ENCODE measurements around the gene PP2D1. TPM values are rescaled to one million over a fixed set of nuclear protein-coding genes. Genes with fewer than 3 reads are reported as not detected.
A peak's percentile ranks its signal among the peaks of the same experiment; 100 is the strongest.

The PP2D1 gene
- total RNA-seq: not detected

GRCh38 chr3:20012164-20012563, at the start of gene PP2D1:
TSS of gene PP2D1 (minus strand) at chr3:20012264. CDS start at chr3:20012072, 192 bp downstream.
- Mint-ChIP-seq H3K36me3 (ENCODE audit: low read depth) (no peaks in the 10 kb centered on the region), H3K4me1 (ENCODE audit: low read depth) (no peaks in the 10 kb centered on the region), H3K27me3 (no peaks in the 10 kb centered on the region), H3K27ac (no peak within 1 kb of the TSS), H3K4me3 (no peak within 1 kb of the TSS), H3K9me3 (no peaks in the 10 kb centered on the region)
- DNase-seq: no peak
- POLR2A ChIA-PET: no interaction called here
- intact Hi-C loops (cut with micrococcal nuclease): no loop called here
- no peak for TF ChIP-seq CTCF (IDR thresholded peaks at IDR 0.05)
- CTCF ChIA-PET: no interaction called here
- no peak for ATAC-seq

- no peaks in the 10 kb centered on the region for H3K27me3 Mint-ChIP-seq
- no peak overlapping the region for H3K4me3 Mint-ChIP-seq
- peak overlapping the region; percentile 21 for H3K27ac Mint-ChIP-seq
- H3K9me3 Mint-ChIP-seq: no peaks in the 10 kb centered on the region
- DNase-seq: no peak
- ChIA-PET CTCF (interaction anchor here (1.4 kb wide), 1 partner anchor 10 kb away, joined by 3 read pairs; no protein-coding TSS in a partner anchor), POLR2A (no interaction called here)
- H3K4me1 Mint-ChIP-seq (ENCODE audit: low read depth): peaks cover 39% of the 10 kb centered on the region
- no peak for TF ChIP-seq CTCF (IDR thresholded peaks at IDR 0.05)
- peak; percentile 54 for ATAC-seq
- H3K36me3 Mint-ChIP-seq (ENCODE audit: low read depth): no peaks in the 10 kb centered on the region
- intact Hi-C loops (cut with micrococcal nuclease): loop anchor here (2.0 kb wide), 1 partner anchor 44 kb away; no protein-coding TSS in a partner anchor
Measured at GRCh38 chr3:20060974-20061685, 49.1 kb upstream of the PP2D1 start.

- Mint-ChIP-seq H3K4me3 (no peak overlapping the region), H3K36me3 (ENCODE audit: low read depth) (no peaks in the 10 kb centered on the region), H3K27ac (no peak overlapping the region), H3K9me3 (no peaks in the 10 kb centered on the region), H3K27me3 (no peaks in the 10 kb centered on the region), H3K4me1 (ENCODE audit: low read depth) (peaks cover 34% of the 10 kb centered on the region)
- intact Hi-C loops (cut with micrococcal nuclease): loop anchor here (2.0 to 5.0 kb wide), 3 partner anchors 45 to 128 kb away; partner anchors contain the start of genes EFHB and RAB5A
- ATAC-seq (no peak), DNase-seq (no peak)
- no peak for TF ChIP-seq CTCF (IDR thresholded peaks at IDR 0.05)
- ChIA-PET CTCF (interaction anchor here (1.4 kb wide), 1 partner anchor 8 kb away, joined by 3 read pairs; no protein-coding TSS in a partner anchor), POLR2A (no interaction called here)
Measured at GRCh38 chr3:20059929-20060328, 47.9 kb upstream of the PP2D1 start.

GRCh38 chr3:20057612-20058180, 45.6 kb upstream of the PP2D1 start:
- DNase-seq (no peak), ATAC-seq (no peak)
- Mint-ChIP-seq H3K27me3 (no peaks in the 10 kb centered on the region), H3K9me3 (no peaks in the 10 kb centered on the region), H3K4me3 (no peak overlapping the region), H3K4me1 (ENCODE audit: low read depth) (peaks cover 26% of the 10 kb centered on the region), H3K27ac (peak overlapping the region; percentile 33), H3K36me3 (ENCODE audit: low read depth) (no peaks in the 10 kb centered on the region)
- CTCF ChIA-PET: interaction anchor here (0.5 to 1.8 kb wide), 3 partner anchors 14 to 1712 kb away, joined by 3 to 4 read pairs (median 3); partner anchors contain the start of gene KAT2B
- POLR2A ChIA-PET: interaction anchor here (0.9 to 1.9 kb wide), 3 partner anchors 13 to 27 kb away, joined by 3 to 5 read pairs (median 4); no protein-coding TSS in a partner anchor
- no peak for TF ChIP-seq CTCF (IDR thresholded peaks at IDR 0.05)
- intact Hi-C loops (cut with micrococcal nuclease): loop anchor here (5.0 kb wide), 2 partner anchors 110 to 125 kb away; partner anchors contain the start of genes EFHB and RAB5A

Measured in activated CD8-positive, alpha-beta T cell treated with anti-CD3 and anti-CD28 coated beads for 36 hours (primary cell).